GM19395 (cell line): ENCODE results near the gene NCS1.

ENCODE experiments used
- ATAC-seq: cut with Tn5 transposase; IDR thresholded peaks from one replicate; pipeline ENCODE4 v1.9.1; 2021; ENCODE audit warnings: mild to moderate bottlenecking, moderate library complexity; ENCODE audit not compliant: unreplicated experiment

Gene NCS1

GRCh38 chr9:130172161-130172857, at the start of gene NCS1:
NCS1 (plus strand) TSS chr9:130172404; CDS start chr9:130172664, 260 bp downstream.
- no peak for ATAC-seq

- ATAC-seq, result no peak
Measured at GRCh38 chr9:130122456-130122855, 49.7 kb upstream of the NCS1 start.

GRCh38 chr9:130124085-130124860, 47.9 kb upstream of the NCS1 start:
- ATAC-seq, result no peak

GRCh38 chr9:130126721-130127433, 45.3 kb upstream of the NCS1 start:
- no peak for ATAC-seq

GRCh38 chr9:130128251-130128650, 44.0 kb upstream of the NCS1 start:
- ATAC-seq, result peak; percentile 52

- ATAC-seq, result peak; percentile 59
Measured at GRCh38 chr9:130128733-130129431, 43.3 kb upstream of the NCS1 start.

- no peak for ATAC-seq
Measured at GRCh38 chr9:130129432-130130061, 42.7 kb upstream of the NCS1 start.

GRCh38 chr9:130132746-130133145, 39.5 kb upstream of the NCS1 start:
- ATAC-seq, result no peak

- no peak for ATAC-seq
Measured at GRCh38 chr9:130137081-130137640, 35.0 kb upstream of the NCS1 start.

GRCh38 chr9:130137641-130138081, 34.5 kb upstream of the NCS1 start:
- no peak for ATAC-seq

- no peak for ATAC-seq
Measured at GRCh38 chr9:130138171-130138653, 34.0 kb upstream of the NCS1 start.

GRCh38 chr9:130138791-130139190, 33.4 kb upstream of the NCS1 start:
- no peak for ATAC-seq

GRCh38 chr9:130139251-130139650, 33.0 kb upstream of the NCS1 start:
- no peak for ATAC-seq

GRCh38 chr9:130140706-130141105, 31.5 kb upstream of the NCS1 start:
- ATAC-seq, result no peak

- ATAC-seq, result no peak
Measured at GRCh38 chr9:130142056-130142455, 30.1 kb upstream of the NCS1 start.

- no peak for ATAC-seq
Measured at GRCh38 chr9:130142641-130143040, 29.6 kb upstream of the NCS1 start.

GRCh38 chr9:130143279-130143893, 28.8 kb upstream of the NCS1 start:
- no peak for ATAC-seq

- no peak for ATAC-seq
Measured at GRCh38 chr9:130143958-130144366, 28.2 kb upstream of the NCS1 start.

- no peak for ATAC-seq
Measured at GRCh38 chr9:130144703-130145102, 27.5 kb upstream of the NCS1 start.

GRCh38 chr9:130145658-130146057, 26.5 kb upstream of the NCS1 start:
- no peak for ATAC-seq
